Esophagus muscularis mucosa (tissue), 4 donors: ENCODE data around the gene ADAMTS14.

Experiments
- CTCF ChIP-seq, 3 experiments: fragments of 200-600 bp in 2 of 3; fragments of 450-650 bp in 1 of 3; sonication (generic) in 2 of 3; IDR thresholded peaks; one replicate each; pipeline ENCODE4 v1.5.1; 2017 to 2019; ENCODE audit warnings: antibody characterized with exemption in 3 of 3, mild to moderate bottlenecking in 2 of 3, moderate library complexity in 1 of 3
- EP300 ChIP-seq: sonication (generic); formaldehyde crosslinking; IDR thresholded peaks from one replicate; pipeline ENCODE4 v1.6.1; 2017; ENCODE audit warnings: antibody characterized with exemption
- POLR2A ChIP-seq: fragments of 450-650 bp; IDR thresholded peaks from one replicate; pipeline ENCODE4 v1.6.1; 2017; ENCODE audit warnings: antibody characterized with exemption, moderate library complexity, mild to moderate bottlenecking, low read depth
- POLR2AphosphoS5 ChIP-seq, 2 donors: sonication (generic); formaldehyde crosslinking; IDR thresholded peaks; one replicate each; pipeline ENCODE4 v1.6.1; 2017; ENCODE audit warnings: antibody characterized with exemption in 2 of 2

- TF ChIP-seq CTCF (IDR thresholded peaks at IDR 0.05) (no peak), POLR2A (no peak), POLR2AphosphoS5 (IDR thresholded peaks at IDR 0.05) (no peak), EP300 (no peak)
Measured at GRCh38 chr10:70704211-70704610, 31.9 kb downstream of the ADAMTS14 start.
